HCEC 1CT (cell line): Measurements from ENCODE around the gene TMEM91.
"Not testable (repeated sequence)": the region's sequence is repeated elsewhere in the genome, so short reads cannot be mapped to it uniquely, and the experiment has no call there.

Source experiments
- DNase-seq: peaks from one replicate; pipeline ENCODE4 v3.0.0-alpha.2; 2017

Gene TMEM91

GRCh38 chr19:41353466-41354342, 22.6 kb upstream of the TMEM91 start, which contains the start of gene TGFB1:
TGFB1 (minus strand) TSS chr19:41353922; CDS start chr19:41353044, 878 bp downstream.
- DNase-seq, result peak; percentile 84

- no peak for DNase-seq
Measured at GRCh38 chr19:41354343-41354953, 21.9 kb upstream of the TMEM91 start.

DNA sequence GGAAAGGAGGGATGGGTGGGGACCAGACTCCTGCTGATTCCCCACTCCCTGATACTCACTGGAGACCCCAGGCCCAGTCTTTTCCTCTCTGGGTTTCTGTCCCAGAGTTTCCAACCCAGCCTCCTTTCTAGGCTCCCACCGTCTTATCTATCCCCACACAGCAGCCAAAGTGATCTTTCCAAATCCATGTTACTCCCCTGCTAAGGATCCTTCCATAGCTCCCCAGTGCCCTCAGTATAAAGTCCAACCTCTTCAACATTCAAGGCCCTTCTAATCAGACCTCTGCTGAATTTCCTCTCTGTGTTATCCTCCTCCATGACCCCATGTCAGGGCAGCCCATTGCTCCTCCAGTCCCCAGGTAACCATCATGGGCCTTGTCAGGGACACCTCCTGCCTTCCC, 21.3 kb upstream of the TMEM91 start:
- DNase-seq, result no peak

GRCh38 chr19:41355802-41356201, 20.5 kb upstream of the TMEM91 start:
- DNase-seq, result no peak

GRCh38 chr19:41356984-41357739, 19.2 kb upstream of the TMEM91 start:
- no peak for DNase-seq

GRCh38 chr19:41357746-41358145, 18.6 kb upstream of the TMEM91 start:
- DNase-seq, result no peak

- DNase-seq, result no peak
Measured at GRCh38 chr19:41359741-41360140, 16.6 kb upstream of the TMEM91 start.

- no peak for DNase-seq
Measured at GRCh38 chr19:41362143-41362847, 14.0 kb upstream of the TMEM91 start.

- no peak for DNase-seq
Measured at GRCh38 chr19:41363371-41363752, 13.0 kb upstream of the TMEM91 start.

DNA sequence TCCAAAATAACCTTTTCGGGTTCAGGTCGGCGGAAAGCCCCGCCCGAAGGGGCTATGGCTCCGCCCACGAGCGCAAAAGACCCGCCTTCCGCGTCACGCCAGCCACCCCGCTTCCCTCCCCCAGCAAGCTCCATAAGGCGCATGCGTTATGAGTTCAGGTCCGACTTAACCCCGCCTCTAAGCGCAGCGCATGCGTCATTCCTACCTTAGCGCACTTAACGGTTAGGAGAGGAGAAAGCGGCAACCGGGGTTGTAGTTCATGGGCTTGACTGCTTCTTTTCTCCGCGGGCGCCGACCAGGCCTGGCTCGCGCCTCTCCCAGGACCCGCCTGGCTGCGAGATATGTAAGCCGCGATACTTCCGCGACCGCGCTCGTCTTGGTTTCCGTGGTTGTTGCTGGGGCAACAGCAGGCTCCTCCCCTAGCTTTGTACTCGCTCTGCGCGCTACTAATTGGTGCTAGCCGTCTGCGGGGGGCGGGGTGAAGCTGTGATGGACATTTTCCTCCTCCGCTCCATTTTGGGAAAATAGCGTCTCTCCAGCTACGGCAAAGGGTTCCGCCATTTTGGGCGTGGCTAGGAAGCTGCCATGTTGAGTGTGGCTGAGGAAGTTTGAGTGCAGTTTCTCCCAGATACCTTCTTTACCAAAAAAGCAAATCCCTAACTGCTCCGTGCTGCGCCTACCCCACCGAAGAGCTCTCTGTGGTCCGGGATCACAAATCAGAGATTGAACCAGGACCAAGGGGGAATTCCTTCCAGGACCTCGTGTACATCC, 12.4 kb upstream of the TMEM91 start, which contains the start of gene B9D2:
B9D2 (minus strand) TSS at position 397 of the 771 bp plus-strand sequence. CDS start 630 bp downstream, outside the sequence.
- DNase-seq, result peak; percentile 98

- DNase-seq, result no peak
Measured at GRCh38 chr19:41364524-41365391, 11.6 kb upstream of the TMEM91 start.

GRCh38 chr19:41366089-41366488, 10.2 kb upstream of the TMEM91 start:
- peak; percentile 14 for DNase-seq

DNA sequence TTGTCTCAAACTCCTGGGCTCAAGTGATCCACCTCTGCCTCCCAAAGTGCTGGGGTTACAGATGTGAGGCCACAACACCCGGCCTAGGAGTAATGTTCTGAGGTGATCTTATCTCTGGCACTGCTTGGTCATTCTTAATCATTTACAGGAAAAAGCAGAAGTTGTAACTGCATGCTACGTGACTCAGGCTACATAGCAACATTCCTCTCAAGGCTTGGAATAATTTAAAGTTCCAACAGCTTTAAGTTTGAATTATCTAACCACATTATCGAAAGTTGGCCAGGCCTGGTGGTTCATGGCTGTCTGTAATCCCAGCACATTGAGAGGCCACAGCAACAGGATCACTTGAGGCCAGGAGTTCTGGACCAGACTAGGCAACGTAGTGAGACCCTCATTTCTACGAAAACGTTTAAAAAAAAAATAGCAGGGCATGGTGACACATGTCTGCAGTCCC, 8.5 kb upstream of the TMEM91 start:
- DNase-seq, result peak; percentile 94

DNA sequence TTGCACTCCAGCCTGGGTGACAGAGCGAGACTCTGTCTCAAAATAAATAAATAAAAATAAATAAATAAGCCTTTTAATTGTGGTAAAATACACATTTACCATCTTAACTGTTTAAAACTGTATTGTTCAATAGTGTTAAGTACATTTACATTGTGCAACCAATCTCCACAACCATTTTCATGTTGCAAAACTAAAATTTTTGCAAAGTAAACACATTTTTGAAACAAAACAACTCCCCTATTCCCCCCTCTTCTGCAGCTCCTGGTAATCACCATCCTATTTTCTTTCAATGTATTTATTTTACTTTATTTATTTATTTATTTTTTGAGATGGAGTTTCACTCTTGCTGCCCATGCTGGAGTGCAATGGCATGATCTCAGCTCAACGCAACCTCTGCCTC, 6.6 kb upstream of the TMEM91 start:
- no peak for DNase-seq

DNA sequence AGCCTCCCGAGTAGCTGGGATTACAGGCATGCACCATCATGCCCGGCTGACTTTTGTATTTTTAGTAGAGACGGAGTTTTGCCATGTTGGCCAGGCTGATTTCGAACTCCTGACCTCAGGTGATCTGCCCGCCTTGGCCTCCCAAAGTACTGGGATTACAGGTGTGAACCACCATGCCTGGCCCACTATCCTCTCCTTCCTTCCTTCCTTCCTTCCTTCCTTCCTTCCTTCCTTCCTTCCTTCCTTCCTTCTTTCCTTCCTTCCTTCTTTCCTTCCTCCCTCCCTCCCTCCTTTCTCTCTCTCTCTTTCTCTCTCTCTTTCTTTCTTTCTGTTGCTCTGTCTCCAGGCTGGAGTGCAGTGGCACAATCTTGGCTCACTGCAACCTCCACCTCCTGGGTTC, 5.2 kb upstream of the TMEM91 start:
- DNase-seq, result not testable (repeated sequence)

DNA sequence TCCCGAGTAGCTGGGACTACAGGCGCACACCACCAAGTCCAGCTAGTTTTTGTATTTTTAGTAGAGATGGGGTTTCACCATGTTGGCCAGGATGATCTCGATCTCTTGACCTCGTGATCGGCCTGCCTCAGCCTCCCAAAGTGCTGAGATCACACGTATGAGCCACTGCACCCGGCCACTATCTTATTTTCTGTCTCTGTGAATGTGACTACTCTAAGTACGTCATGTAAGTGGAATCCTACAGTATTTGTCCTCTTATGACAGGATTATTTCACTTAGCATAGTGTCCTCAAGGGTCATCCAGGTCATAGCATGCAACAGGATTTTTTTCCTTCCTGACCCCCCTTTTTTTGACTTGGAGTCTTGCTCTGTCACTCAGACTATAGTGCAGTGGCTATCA, 4.8 kb upstream of the TMEM91 start:
- no peak for DNase-seq

- no peak for DNase-seq
Measured at GRCh38 chr19:41372501-41372900, 3.8 kb upstream of the TMEM91 start.

DNA sequence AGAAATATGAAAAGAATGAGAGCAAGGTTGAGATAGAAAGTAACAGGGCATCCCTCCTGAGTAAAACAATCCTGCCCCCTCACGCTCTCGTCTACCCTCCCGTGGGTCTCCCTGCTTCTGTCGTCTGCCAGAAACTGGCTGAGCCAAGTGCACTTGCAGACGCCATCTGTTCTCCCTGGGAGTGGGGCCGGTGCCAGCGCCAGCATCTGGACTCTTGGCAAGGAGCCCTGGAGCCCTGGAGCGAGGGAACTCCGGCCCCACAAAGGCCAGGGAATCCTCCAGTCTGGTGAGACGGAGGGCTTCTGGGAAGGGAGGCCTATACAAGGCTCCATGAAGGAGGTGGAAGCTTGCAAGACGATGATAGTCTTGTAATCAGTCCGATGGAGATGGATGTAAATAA, 2.3 kb upstream of the TMEM91 start:
- DNase-seq, result peak; percentile 85

DNA sequence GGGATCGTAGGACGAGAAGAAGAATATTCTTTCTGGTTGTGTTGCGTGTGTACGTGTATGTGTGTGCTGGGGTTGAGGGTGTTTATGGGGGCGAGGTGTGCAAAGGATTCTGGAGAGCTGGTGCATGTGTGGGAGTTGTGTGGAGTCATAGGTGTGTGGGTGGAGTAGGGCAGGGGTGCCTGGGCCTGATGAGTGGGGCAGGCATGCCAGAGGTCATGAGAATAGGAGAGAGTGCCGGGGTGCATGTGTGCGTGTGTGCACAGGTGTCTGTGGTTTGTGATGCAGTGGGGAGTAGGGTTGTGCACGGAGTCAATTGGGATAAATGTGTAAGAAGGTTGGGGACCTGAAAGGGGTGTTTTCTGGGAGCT, 649 bp downstream of the TMEM91 start:
- no peak for DNase-seq

GRCh38 chr19:41377977-41378709, 1.8 kb downstream of the TMEM91 start:
- DNase-seq, result no peak
